Measurements from ENCODE around the gene KRT6C.
"Not testable (repeated sequence)": the region's sequence is repeated elsewhere in the genome, so short reads cannot be mapped to it uniquely, and the experiment has no call there.

Gene KRT6C

DNA sequence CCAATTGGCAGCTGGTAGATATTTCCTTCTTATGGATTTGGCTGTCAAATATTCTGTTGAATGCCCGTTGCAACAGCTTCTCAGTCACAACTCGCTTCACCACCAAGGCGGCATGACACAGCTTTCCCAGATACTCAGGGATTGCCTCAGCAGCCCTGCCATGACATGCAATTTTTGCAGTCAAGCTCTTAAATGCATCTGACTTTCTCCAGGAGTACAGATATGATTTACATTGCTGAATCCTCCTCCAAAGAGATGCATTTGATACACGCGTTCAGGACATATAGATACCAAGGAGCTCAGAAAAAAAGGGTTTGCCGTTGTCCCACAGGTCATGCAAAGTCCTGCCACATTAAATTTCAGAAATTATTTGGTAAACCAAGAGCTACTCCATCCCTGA, 40.1 kb upstream of the KRT6C start:
- no peak for DNase-seq (ENCODE audit: insufficient read length, low spot score)
- TF ChIP-seq, protein P1, sequence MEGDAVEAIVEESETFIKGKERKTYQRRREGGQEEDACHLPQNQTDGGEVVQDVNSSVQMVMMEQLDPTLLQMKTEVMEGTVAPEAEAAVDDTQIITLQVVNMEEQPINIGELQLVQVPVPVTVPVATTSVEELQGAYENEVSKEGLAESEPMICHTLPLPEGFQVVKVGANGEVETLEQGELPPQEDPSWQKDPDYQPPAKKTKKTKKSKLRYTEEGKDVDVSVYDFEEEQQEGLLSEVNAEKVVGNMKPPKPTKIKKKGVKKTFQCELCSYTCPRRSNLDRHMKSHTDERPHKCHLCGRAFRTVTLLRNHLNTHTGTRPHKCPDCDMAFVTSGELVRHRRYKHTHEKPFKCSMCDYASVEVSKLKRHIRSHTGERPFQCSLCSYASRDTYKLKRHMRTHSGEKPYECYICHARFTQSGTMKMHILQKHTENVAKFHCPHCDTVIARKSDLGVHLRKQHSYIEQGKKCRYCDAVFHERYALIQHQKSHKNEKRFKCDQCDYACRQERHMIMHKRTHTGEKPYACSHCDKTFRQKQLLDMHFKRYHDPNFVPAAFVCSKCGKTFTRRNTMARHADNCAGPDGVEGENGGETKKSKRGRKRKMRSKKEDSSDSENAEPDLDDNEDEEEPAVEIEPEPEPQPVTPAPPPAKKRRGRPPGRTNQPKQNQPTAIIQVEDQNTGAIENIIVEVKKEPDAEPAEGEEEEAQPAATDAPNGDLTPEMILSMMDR (IDR thresholded peaks at IDR 0.05; ENCODE audit: insufficient read depth, missing control alignments), result no peak
- no peak for FAIRE-seq

DNA sequence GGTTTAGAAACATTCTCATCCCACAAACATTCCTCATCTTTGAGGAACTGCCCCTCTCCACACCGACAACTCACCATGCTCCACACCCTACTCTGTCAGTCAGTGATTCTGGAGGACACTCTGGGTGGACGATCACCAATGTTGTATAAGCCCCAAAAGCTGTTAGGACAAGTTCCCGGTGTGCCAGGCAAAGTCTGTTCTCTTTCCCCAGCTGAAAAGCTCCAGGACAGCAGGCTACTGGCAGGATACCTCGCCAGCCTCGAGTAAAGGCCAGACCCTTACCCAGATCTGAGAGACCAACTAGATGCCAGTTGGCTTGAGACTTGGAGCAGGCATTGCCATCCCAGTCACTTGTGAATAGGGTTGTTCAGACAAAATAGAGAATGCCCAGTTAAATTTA, 34.6 kb upstream of the KRT6C start:
- TF ChIP-seq, protein P1 (IDR thresholded peaks at IDR 0.05; ENCODE audit: insufficient read depth, missing control alignments), result no peak
- no peak for FAIRE-seq
- no peak for DNase-seq (ENCODE audit: insufficient read length, low spot score)

DNA sequence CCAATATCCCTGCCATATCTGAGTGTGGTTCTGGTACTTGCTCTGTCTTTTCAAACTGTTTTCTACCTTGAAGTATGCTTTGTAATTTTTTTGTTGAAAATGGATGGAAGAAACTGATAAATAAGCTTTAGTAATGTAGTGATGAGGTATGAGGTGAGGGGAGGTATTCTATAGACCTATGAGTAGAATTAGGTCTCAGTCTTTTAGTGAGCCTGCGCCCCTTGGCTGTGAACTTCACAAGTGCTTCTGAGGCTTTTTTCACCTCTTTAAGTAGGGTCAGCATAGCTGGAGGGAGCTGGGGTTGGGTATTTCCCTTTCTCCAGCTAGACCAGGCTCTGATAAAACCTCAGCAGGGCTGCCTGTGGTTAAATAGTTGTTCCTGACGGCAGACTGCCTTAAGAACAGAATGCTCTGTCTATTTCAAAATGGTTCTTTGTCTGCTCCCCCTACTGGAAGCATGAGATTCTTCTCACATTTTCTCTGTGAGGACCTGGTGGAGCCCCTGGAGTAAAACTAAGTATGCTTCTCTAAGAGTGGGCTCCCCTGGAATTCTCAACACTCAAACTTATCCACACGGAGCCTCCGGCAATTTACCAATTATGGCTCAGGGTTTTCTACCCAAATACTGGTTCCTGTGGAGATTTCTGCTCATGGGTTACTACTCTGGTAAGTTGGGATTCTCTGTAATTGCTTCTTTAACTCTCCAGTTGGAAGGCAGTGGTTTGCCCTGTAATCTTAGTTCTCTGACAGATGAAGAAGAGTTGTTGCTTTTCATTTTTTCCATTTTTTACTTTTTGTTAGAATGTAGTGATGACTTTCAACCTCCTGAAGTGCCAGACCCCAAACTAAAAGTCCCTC, 33.5 kb upstream of the KRT6C start:
- DNase-seq (ENCODE audit: insufficient read length, low spot score) (no peak), FAIRE-seq (no peak)
- TF ChIP-seq, protein P1 (IDR thresholded peaks at IDR 0.05; ENCODE audit: insufficient read depth, missing control alignments), result peak; percentile 48

DNA sequence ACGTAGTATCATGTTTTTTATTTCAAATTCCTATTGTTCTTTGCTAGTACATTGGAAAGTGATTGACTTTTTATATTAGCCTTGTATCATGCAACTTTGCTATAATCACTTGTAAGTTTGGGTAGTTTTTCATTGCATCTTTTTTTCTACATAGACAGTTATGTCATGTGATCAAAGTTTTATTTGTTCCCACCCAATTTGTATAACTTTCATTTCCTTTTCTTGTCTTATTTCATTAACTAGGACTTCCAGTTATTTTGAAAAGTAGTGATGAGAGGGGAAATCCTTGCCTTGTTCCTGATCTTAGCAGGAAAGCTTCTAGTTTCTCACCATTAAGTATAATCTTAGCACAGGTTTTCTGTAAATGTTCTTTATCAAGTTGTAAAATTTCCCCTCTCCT, 29.3 kb upstream of the KRT6C start:
- FAIRE-seq, result no peak
- TF ChIP-seq, protein P1 (IDR thresholded peaks at IDR 0.05; ENCODE audit: insufficient read depth, missing control alignments), result no peak
- no peak for DNase-seq (ENCODE audit: insufficient read length, low spot score)

DNA sequence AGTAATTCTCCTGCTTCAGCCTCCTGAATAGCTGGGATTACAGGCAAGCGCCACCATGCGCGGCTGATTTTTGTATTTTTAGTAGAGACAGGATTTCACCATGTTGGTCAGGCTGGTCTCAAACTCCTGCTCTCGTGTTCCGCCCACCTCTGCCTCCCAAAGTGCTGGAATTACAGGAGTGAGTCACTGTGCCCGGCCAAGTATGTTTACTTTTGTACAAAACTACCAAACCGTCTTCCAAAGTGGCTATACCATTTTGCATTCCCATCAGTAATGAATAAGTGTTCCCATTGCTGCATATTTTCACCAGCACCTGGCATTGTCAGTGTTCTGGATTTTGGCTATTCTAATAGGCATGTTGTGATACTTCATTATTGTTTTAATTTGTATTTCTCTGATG, 27.9 kb upstream of the KRT6C start:
- no peak for DNase-seq (ENCODE audit: insufficient read length, low spot score)
- FAIRE-seq, result no peak
- TF ChIP-seq, protein P1 (IDR thresholded peaks at IDR 0.05; ENCODE audit: insufficient read depth, missing control alignments), result no peak

DNA sequence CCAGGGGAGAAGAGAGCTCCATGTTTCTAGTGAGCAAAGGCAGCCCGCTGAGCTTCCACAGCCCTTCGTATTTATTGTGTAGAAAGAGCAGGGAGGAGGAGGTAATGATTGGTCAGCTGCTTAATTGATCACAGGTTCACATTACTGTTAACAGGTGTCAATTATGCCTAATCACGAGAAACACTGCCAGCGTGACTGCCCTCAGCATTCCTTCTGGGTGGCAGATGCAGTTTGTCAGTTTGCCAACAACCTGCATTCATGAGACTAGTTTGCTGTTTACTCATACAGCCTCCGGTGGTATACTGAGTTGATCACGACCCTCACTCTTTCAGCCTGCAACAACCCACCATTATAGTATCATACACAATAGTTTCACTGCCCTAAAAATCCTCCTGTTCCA, 27.0 kb upstream of the KRT6C start:
- FAIRE-seq; DNase-seq (ENCODE audit: insufficient read length, low spot score): not testable (repeated sequence)

DNA sequence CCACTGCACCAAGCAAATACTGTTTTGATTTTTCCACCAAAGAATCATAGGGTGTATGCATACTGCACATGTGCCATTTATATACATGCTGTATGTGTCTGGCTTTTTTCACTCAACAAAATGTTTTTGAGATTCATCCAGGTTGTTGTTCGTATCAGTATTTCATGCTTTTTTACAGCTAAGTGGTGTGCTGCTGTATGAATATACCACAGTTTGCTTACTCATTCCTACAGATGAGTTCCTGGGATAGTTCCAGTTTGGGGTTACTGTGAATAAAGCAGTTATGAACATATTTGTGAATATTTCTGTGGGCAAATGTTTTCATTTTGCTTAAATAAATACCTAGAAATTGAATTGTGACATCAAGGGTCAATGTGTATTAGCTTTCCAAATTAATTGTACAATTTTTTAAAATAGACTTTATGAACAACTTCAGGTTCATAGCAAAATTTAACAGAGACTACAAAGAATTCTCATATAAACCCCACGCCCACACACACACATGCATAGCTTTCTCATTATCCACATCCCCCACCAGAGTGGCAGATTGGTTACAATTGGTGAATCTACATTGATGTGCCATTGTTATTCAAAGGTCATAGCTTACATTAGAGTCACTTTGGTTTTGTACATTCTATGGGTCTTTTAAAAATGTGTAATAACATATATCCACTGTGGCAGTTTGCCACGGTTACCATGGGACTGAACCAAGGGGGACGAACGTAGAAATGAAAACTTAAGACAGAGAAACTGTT, 26.4 kb upstream of the KRT6C start:
- no peak for FAIRE-seq
- no peak for DNase-seq (ENCODE audit: insufficient read length, low spot score)
- TF ChIP-seq, protein P1 (IDR thresholded peaks at IDR 0.05; ENCODE audit: insufficient read depth, missing control alignments), result no peak

All from D721Med (cell line).